ENCODE data around the gene NRARP. TPM values are rescaled to one million over a fixed set of nuclear protein-coding genes. Genes with fewer than 3 reads are reported as not detected.
"Not testable (repeated sequence)": the region's sequence is repeated elsewhere in the genome, so short reads cannot be mapped to it uniquely, and the experiment has no call there.

The NRARP gene
- total and polyA plus RNA-seq, 2 of the 13 experiments (the other 11 are each of a cell fraction or from before 2014, with no cell fraction given), result 0.22 to 0.46 TPM

DNA sequence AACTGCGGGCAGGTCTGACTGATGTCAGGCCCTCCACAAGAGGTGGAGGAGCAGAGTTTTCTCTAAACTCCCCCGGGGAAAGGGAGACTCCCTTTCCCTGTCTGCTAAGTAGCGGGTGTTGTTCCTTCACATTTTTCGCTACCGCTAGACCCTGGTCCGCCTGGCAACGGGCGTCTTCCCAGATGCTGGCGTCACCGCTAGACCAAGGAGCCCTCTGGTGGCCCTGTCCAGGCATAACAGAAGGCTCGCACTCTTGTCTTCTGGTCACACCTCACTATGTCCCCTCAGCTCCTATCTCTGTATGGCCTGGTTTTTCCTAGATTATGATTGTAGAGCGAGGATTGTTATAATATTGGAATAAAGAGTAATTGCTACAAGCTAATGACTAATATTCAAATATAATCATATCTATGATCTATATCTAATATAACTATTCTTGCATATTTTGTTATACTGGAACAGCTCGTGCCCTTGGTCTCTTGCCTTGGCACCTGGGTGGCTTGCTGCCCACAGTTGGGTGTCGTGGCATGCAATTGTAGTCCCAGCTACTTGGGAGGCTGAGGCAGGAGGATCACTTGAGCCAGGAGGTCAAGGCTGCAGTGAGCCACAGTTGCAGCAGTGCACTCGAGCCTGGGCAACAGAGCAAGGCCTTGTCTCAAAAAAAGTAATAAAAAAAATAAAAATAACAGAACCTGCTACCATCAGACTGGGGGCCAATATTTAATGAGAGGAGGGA is 39.7 kb downstream of the NRARP start:
- FAIRE-seq; BruUV-seq (replicated peaks); H3K9ac ChIP-seq (ENCODE audit: insufficient read depth, low read depth, low read length); H3K4me3 ChIP-seq (replicated peaks in 1 of 3; ENCODE audit: insufficient read depth in 1 of 3, low read depth in 2 of 3, low read length in 3 of 3); H3K27ac ChIP-seq (ENCODE audit: extremely low read length, insufficient read depth, low read length); ATAC-seq; H3K9me3 ChIP-seq (ENCODE audit: low read length); intact Hi-C loops (cut with micrococcal nuclease; ENCODE audit: unreplicated experiment); H4K20me1 ChIP-seq (ENCODE audit: insufficient read depth, low read length); H3K27me3 ChIP-seq (ENCODE audit: control insufficient read depth in 1 of 2, insufficient read depth in 2 of 2, low read length in 2 of 2); DNase-seq (ENCODE audit: low spot score); H2AFZ ChIP-seq (ENCODE audit: low read length); H3K4me2 ChIP-seq (ENCODE audit: low read depth, low read length); in situ Hi-C loops (cut with HindIII; ENCODE audit: extremely low pct_ligation_motif_present, low pct_unique_long_range_greater_than_20kb); H3K4me1 ChIP-seq (ENCODE audit: insufficient read depth, low read length); H3K79me2 ChIP-seq (ENCODE audit: insufficient read depth, low read length): not testable (repeated sequence)
- TF ChIP-seq ERF (CRISPR knock-in tag; IDR thresholded peaks at IDR 0.05), result 0 out of 2 replicates have a peak, but pooled peaks have one; percentile 26
- TF ChIP-seq ZBTB33 (CRISPR knock-in tag; IDR thresholded peaks at IDR 0.05), result peak; percentile 99
- peak; percentile 51 for TF ChIP-seq STAG1 (CRISPR knock-in tag; IDR thresholded peaks at IDR 0.05)
- peak; percentile 54 for TF ChIP-seq CTCF (CRISPR knock-in tag; IDR thresholded peaks at IDR 0.05)
- peak; percentile 21; the same call in 1 of the 2 replicates for TF ChIP-seq KDM2A (CRISPR knock-in tag; IDR thresholded peaks at IDR 0.05; ENCODE audit: borderline replicate concordance, low read depth)
- peak; percentile 48; the same call in 1 of the 2 replicates for TF ChIP-seq RFX5 (IDR thresholded peaks at IDR 0.05; ENCODE audit: low read depth, low read length)
- TF ChIP-seq ZBTB38 (CRISPR knock-in tag; IDR thresholded peaks at IDR 0.05), result peak; percentile 86
- TF ChIP-seq RAD21 (CRISPR knock-in tag; IDR thresholded peaks at IDR 0.05), result peak; percentile 20; the same call in 1 of the 2 replicates
- ChIA-PET CTCF (ENCODE audit: low intra/inter-chr PET ratio, low total read pairs) (interaction anchor here (0.9 to 2.1 kb wide), 2 partner anchors 26 to 74 kb away, joined by 3 to 13 read pairs; partner anchors contain the start of genes ANAPC2 and SSNA1), POLR2A (interaction anchor here (0.8 to 14.2 kb wide), 5 partner anchors 15 to 33 kb away, joined by 3 to 317 read pairs (median 5); partner anchors contain the start of genes TOR4A and TUBB4B)
- H3K36me3 ChIP-seq (replicated peaks in 1 of 2; ENCODE audit: control insufficient read depth in 1 of 2, insufficient read depth in 2 of 2, low read length in 2 of 2), result peaks cover 13 to 20% of the 10 kb centered on the region in 2 experiments; a peak in 4 of 5 replicates
- 47% methylated on average over 14 of the region's 15 CpGs for WGBS (ENCODE audit: low lambda C conversion rate)
